ENCODE data around the gene CCDC88C.

Gene CCDC88C

DNA sequence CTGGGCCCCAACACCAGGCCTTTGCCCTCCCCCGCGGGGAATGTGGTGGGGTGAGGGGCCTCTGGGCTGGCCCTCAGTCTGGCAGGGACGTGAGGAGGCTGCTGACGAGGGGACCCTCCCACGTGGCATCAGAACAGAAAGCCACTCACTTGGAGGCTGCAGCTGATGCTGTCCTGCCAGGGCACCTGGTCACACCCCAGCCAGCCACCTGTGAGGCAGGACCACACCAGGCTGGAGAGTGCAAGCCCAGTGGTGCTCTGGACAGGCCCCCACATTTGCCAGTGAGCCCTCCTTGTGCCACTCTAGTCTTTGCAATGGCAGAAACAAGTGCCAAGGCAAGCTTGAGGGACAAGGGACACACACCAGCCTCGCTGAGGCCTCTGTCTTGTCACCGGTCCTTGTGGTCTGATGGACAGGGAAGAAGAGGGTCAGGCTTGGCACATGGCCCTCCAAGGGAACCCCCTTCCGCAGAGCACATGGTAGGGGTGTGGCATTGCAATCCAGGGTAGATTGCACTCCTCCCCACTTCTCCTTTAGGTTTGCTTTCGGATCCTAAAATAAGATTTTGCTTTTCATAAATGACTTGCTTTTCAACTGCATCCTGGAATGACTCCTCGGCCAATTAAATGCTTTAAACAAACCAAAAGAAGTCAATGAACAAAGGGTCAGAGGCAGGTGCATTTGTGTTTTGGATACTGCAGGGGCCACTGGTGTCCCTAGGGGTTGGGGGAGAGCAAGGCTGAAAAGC lies 53.7 kb downstream of the CCDC88C start:
- DNase-seq, result no peak

DNA sequence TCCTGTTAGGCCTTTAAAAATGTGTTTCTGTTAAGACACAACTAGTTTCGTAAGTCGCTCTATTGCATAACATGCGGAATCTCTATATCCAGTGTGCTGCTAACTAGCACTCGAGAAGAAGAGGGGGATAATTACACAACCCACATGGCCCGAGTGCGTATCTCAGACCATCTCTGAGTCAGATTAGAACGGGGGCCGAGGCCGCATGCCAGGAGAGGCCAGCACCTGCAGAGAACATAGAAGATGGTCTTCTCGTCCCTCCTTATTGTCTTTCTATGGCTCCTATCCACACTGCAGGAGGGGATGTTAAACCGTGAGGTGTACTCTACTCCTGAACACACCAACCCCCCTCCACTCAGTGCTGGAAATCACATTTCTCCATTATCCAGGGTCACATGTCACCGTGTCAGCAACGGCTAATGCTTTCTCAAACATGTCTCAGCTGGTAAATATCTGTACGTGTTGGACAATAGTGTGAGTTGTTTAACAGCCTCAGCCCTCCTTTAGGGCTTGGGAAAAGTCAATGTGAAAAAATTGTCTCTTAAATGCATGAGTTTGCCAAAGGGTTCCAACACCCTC lies 56.3 kb downstream of the CCDC88C start:
- no peak for DNase-seq

DNA sequence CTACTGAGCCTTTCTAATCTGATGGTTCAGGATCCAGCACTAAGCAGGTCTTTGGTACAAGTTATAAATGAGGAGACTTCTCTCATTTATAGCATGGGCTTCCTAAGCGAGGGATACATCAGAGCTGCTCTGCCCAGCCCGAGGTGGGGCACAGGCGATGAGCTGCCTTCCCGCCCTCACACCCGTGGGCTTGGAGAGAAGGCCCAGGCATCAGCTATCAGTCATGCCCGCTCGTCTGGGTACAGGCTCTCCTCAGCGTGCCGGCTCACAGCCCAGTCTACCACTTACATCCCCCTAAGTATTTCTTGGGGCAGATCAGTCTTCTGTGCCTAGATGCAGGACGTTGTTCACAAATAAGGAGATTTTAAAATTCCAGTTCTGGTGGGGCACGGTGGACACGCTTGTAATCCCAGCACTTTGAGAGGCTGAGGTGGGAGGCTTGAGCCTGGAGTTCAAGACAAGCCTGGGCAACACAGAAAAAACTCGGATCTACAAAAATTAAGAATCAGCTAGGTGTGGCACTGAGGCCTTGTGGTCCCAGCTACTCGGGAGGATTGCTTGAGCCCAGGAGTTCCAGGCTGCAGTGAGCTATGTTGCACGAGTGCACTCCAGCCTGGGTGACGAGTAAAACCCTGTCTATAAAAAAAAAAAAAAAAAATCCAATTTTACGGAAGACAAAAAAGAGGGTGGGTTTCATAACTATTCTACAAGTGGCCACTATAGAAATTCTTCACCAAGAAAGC lies 57.0 kb downstream of the CCDC88C start:
- no peak for DNase-seq

DNA sequence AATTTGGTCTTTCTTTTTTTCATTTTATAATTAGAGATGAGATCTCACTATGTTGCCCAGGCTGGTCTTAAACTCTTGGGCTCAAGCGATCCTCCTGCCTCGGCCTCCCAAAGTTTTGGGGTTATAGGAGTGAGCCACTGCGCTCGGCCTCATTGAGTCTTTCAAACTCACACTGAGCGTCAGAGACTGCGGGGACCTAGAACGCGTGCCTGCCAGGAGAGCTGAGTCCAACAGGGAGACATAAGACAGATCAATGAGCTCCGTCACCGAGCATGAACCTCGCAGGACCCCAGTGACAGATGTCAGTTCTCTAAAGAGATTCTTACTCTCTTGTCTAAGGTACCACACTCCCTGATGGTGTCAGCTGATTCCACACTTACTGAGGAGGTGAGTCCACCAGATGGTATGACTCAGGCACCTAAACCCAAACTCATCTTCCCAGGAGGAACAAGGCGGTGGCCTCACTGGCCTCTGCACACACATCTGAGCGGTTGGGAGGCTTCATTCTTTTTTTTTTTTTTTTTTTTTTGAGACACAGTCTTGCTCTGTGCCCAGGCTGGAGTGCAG lies 58.9 kb downstream of the CCDC88C start:
- DNase-seq, result no peak

DNA sequence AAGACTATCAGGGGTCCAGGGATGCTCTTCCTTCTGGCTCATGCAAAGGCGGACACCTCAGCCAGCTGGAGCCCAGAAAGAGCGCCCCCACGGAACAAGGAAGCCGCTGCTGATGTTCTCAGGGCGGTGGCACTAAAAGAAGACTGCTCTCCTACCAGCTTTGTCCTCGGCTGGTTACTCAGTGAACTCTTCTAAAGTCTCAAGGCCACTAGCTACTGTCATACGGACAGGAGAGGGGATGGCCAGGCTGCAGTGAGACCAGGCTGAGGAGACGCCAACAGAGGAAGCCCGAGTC lies 59.6 kb downstream of the CCDC88C start:
- DNase-seq, result no peak

DNA sequence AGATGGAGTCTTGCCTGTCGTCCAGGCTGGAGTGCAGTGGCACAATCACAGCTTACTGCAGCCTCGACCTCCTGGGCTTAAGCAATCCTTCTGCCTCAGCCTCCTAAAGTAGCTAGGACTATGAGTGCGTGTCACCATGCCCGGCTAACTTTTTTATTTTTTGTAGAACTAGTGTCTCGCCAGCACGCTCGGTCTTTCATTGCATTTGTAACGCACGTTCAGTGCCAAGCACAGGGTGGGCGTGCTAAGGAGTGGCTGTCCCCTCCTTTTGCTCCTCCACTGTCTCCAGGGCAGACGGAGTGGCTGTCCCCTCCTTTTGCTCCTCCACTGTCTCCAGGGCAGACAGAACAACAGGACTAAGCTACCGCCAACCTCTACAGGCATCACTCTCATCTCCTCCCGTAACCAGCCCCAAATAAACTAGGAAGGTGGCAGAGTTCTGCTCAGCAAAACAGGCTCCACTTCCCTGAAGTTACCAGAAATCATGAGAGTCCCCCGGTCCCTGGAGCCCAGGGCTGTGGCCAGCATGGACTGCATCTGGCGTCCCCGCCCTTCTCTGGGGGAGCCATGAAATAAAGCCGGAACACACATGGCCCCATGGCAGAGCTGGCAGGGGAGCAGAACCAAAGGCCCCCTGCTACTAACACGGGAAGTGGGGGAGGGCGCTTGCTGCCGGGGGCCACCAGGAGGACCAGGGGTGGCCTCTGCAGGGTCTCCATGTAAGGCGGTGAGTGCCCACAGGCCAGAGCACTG lies 60.2 kb downstream of the CCDC88C start:
- DNase-seq, result no peak

DNA sequence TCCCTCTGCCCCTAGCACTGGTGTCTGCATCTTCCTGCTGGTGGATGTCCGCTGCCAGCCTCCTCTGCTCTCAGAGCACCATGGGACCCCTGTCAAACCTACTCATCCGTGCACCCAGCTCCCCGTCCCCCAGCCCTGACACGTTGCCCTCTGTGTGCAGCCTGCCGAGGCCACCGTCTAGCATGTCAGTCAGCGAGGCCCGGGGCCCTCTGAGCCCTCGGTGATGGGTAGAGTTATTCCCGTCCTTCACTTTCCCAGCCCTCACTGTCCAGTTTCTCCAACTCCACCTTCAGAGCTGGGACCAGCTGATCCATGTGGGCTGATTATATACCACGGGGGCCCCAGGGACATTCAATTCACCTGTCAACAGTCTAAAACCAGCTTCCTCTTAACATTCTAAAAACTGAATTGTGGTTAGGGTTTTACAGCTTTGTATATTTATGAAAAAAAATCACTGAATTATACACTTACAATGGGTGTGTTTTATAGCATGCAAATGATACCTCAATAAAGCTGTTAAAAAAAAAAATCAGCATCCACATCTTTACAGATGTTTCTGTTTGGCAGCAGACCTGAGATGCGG lies 61.3 kb downstream of the CCDC88C start:
- no peak for DNase-seq

DNA sequence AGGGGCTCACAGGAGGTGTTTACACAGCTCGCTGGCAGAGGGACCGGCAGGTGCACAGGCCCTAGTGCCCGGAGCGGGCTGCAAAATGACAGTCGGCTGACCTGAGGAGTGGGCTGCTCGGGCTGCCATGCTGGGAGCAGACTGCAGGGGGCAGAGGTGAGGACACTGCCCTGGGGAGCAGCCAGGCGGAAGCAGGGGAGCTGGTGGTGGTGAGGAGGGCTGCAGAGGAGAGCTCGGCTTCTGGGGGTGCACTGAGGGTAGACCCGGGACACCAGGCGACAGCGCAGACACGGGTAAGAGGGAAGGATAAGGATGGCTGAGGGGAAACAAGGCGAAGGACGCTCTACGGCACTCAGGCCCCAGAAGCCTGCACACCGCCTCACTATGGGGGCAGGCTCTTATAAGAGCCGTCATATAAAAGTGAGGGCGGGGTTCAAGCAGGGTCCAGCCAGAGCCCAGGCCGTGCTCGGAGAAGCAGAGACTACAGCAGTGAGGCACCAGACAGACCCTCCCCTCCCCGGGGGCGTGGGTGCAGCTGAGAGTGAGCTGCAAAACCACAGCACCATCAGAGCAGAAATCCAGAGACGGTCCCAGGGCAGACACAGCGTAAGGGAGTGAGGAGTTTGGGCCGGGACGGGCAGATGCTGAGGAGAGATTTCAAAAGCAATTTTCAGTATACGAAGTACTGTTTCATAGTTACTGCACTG lies 62.5 kb downstream of the CCDC88C start:
- DNase-seq, result no peak

DNA sequence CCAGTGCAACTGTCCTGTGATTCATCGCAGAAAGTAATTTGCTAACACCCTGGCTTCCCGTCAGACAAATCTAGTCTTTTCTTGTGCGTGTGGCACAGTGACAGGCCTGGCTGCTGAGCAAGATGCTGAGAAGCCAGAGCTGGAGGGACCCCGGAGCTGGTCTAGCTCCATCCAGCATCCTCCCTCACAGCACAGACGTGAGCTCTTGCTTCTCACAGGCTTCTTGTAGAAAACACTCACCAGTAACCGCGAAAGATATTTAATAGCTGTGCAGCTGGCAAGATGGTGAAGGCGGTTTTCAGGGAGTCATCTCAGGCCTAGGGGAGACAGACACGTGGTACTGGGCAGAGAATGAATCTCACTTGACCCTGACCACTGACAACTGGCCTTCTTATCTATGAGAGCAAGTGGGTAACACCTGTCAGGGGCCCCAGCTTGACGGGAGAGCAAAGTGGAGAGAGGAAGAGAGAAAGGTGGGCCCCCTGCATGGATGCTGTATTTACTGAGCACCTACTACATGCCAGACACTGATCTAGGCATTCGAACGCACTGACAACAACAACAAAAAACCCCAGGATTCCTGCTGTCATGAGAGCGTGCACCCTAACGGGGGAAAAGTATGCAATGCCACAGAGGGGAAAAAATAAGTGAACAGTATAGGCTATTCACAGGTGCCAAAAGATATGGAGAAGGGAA lies 63.3 kb downstream of the CCDC88C start:
- no peak for DNase-seq

DNA sequence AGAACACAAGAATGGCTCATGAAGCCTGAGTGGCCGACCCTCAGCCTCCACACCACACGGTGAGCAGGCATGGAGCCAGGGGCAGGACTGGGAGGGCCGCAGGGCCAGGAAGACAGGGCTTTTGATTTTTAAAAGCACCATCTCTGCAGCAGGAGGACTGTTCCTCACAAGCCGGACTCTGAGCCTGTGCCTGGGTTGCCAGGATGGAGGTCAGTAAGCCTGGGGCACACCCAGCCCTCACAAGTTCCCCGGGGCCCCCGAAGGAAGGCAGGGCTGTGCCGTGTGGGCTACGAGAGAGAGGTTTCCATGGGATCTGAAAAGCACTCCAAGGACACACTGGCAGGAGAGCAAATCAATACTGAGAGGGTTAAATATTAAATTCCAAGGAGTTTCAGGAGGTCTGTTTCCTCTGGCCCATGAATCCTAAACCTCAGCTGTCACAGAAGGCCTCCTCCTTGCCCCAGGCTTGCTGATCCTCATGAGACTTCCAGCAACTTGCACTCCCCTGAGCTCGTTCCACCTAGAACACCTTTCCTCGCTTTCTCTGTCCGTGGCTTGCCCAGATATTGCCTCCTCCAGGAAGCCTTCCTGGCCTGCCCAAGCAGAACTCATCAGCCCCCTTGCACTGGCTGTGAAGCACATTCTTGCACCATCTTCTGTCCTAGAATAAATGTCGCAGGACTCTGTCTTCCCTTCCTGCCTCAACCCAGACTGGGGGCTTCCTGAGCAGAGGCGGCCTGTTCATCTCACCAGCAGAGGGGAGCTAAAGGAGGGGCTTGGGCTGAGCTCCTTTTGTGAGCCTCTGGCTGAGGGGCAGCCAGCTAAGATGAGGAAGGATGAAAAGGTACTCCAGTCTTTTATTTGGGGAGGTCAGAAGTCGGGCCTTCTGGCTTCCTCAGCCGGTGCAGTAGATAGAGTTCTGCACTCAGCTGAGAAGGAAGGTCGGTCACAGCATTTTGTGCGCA lies 64.6 kb downstream of the CCDC88C start:
- no peak for DNase-seq

DNA sequence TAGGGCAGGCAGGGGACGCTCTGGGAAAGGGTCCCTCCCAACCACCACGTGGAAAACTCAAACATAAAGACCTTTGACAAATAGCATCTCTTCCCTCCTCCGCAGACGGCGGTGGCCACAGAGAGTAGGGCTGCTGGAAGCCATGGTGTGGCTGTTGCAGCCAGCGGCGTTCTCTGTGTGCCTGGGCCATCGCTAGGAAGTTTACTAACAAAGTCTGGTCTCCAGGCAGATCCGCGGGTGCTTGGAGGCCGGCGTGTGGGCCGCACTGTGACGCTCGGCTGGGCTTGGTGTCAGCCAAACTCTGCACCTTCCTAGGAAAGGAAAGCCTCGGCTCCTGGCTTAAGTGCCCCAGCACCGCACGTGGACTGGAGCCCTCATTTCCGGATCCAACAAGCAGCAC lies 65.6 kb downstream of the CCDC88C start:
- DNase-seq, result no peak

DNA sequence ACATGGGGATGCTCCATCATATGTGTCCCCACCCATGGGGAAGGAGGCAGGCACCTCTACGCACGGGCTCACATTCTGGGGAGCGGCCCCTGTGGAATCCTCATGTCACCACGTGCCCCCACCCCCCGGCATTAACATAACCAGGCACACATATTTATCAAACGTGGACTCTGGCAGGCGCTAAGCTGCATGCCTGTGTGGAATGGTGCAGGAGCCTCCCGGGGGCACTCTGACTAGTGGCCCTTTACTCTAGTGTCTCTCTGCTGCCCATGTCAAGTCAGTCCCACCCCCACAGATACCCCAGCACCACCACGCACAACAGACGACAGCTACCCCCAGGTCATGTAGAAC lies 66.1 kb downstream of the CCDC88C start:
- DNase-seq, result no peak

DNA sequence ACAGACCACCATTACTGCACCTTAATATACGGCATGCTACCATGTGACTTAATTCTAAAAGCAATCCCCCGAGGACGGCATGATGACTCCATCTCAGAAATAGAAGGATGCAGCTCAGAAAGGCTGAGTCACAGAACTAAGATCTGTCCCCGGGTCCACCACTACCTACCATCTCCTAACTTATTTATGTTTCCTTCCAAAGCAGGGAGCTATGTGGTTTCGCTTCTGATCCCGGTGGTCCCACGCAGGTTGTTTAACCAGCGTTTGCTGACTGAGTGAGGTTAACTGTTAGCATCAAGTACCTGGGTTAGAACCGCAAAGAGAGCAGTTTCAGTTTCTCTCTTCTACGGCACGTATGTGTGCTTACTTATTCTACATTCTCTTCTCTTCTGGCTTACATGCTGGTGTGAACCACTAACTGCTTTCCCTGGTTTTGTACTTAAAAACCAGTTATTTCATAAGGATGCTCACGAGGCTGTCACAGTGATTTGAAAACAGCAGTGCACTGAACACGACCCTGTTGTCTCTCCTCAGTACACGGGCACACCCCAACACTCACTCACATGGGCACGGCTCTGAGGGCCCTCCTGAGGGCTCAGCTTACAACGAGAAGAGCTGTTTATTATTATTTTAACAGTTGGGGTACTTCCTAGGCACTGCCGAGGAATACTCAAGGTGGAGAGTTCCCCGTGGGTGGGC lies 66.7 kb downstream of the CCDC88C start:
- DNase-seq, result peak; percentile 79

DNA sequence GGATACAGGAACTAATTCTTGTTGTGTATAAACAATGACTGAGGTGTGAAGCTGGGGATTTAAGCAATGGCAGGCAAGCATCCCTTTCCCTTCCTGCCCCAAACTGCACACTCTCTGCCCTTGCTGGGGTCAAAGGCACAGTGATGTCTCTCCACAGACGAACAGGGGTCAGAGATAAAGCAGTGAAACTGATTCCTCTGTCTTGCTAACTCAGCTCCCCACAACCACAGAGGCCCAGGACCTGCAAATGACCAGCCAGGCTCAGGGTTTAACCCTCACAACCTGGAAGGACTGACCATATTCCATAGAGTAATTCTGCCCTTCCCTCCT lies 67.2 kb downstream of the CCDC88C start:
- DNase-seq, result no peak

DNA sequence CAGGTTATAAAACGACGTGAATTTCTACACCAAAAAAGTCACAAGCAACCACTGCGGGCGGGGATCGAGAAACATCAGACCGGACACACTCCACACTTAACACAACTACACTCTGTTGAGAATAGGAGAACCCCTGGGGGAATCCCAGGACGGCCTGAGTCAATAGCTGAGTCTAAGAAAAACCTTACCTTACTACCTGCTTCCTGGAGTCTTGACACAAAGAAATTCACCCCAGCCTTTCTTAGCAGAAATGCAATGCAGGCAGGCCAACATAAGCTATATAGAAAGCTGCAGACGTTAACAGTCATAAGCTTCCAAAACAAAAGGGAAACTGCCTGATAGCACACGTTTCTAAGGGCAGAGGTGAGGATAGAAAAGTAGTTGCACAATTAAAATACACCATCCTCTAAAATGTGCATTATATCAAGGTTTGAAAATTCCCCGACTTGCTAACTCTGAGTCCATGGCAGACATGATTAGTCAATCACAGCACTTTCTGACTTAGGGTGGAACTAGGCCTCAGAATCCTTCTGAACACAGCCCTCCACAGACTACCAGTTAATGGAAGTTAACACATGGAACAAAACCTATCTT lies 68.0 kb downstream of the CCDC88C start:
- peak; percentile 86 for DNase-seq

DNA sequence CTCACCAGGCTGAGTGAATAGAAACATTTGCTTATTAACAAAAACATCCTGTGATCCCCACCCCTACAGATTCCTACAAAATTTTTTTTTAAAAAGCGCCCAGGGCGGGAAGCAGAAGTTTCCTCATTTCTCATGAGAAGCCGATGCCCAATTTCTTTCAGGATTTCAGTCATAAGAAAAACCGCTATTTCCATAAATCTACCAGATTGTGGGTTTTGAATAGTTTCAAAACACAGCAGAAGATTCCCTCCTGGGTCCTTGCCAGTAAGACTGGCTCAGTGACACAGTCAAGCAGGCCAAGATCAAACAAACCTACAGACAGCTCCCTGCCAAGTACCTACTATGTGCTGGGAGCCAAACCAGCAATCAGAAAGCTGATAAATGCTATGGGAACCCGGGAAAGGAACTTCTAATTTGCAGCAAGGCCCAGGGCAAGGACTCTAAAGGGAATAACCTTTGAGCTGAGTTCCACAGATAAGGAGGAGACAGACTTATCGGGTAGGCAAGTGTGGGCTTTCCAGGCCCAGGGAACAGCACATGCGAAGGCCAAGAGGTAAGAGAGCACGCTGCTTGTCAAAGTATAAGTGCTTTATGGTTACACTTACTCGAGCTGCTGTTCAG lies 68.7 kb downstream of the CCDC88C start:
- DNase-seq, result no peak

DNA sequence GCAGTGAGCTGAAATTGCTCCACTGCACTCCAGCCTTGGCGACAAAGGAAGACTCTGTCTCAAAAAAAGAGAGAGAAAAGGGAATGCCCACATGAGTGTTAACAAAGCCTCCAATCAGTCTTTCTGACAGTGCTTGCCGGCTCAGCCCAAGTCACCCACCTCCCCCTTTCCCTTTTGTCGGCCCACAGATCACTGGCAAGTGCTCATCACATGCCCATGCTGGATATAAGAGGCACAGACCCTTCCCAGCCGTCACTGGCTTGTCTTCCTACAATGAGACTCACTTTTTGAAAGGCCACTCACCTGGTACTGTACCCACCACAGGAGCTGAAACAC lies 70.8 kb downstream of the CCDC88C start:
- DNase-seq, result no peak

DNA sequence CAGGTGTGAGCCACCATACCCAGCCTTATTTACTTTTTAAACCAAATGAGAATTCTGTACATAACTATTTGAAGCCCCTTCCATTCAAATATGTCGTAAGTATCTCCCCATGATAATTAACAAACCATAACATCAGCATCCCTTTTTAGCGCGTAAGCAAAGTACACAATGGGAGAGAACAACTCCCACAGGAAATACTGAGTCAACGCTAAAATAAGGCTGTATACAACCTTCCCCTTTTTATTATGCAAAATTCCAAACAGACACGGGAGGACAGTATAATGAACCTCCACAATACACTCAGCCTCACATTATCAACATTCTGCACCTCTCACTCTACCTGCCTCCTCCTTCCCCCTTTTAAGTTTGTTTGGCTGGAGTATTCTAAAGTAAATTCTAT lies 73.5 kb downstream of the CCDC88C start:
- DNase-seq, result no peak

DNA sequence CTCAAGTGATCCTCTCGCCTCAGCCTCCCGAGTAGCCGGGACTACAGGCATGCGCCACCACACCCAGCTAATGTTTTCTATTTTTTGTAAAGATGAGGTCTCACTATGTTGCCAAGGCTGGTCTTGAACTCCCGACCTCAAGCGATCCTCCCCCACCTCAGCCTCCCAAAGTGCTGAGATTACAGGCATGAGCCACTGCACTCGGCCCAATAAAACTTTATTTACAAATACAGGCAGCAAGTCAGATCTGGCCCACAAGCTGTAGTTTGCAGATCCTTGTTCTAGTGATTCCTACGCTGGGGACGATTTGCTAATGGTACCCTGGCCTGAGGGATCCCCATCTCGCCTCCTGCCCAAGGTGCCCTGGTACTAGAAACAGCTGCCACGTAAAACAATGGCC lies 74.6 kb downstream of the CCDC88C start:
- no peak for DNase-seq

Measured in CD4-positive, alpha-beta T cell treated with Interleukin-17A for 1 hour (primary cell).